Measurements from ENCODE around the gene ZDHHC14. TPM values are rescaled to one million over a fixed set of nuclear protein-coding genes. Genes with fewer than 3 reads are reported as not detected.

Gene ZDHHC14
- total RNA-seq, 1 experiment from 2014 or later: 3.2 TPM

DNA sequence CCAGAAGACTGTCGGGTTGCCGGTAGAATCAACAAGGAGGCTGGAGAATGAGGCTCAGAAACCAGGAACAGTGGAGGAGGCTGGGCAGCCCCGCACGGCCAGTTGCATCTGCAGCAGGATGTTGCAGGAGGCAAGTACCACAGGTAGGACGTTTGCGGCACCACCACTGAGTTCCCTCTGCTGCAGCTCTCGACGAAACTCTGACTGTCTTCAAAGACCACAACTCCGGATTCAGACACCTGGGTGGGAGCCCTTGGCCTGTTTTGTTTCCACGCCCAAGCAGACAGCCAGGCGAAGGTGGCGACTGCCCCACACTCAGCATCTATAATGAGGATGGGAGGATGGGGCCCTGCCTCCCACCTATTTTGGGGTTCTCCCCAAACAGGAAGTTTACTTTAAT lies 218.2 kb downstream of the ZDHHC14 start:
- ChIA-PET POLR2A (no interaction called here), CTCF (interaction anchor here (0.7 to 5.8 kb wide), 2 partner anchors 284 to 384 kb away, joined by 3 to 47 read pairs; no protein-coding TSS in a partner anchor)
- no TSS peak for BruUV-seq (replicated peaks)
- intact Hi-C loops (cut with micrococcal nuclease): no loop called here
- H3K27ac Mint-ChIP-seq (ENCODE audit: low read depth, unreplicated experiment): no peak overlapping the region
- H3K4me3 Mint-ChIP-seq (ENCODE audit: unreplicated experiment): no peak overlapping the region
- no peaks in the 10 kb centered on the region for H3K27me3 Mint-ChIP-seq (ENCODE audit: insufficient read depth, unreplicated experiment)
- TF ChIP-seq, protein P1, sequence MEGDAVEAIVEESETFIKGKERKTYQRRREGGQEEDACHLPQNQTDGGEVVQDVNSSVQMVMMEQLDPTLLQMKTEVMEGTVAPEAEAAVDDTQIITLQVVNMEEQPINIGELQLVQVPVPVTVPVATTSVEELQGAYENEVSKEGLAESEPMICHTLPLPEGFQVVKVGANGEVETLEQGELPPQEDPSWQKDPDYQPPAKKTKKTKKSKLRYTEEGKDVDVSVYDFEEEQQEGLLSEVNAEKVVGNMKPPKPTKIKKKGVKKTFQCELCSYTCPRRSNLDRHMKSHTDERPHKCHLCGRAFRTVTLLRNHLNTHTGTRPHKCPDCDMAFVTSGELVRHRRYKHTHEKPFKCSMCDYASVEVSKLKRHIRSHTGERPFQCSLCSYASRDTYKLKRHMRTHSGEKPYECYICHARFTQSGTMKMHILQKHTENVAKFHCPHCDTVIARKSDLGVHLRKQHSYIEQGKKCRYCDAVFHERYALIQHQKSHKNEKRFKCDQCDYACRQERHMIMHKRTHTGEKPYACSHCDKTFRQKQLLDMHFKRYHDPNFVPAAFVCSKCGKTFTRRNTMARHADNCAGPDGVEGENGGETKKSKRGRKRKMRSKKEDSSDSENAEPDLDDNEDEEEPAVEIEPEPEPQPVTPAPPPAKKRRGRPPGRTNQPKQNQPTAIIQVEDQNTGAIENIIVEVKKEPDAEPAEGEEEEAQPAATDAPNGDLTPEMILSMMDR (IDR thresholded peaks at IDR 0.05; ENCODE audit: unreplicated experiment): no peak
- no peaks in the 10 kb centered on the region for H3K36me3 Mint-ChIP-seq (ENCODE audit: insufficient read depth, unreplicated experiment)
- no peaks in the 10 kb centered on the region for H3K4me1 Mint-ChIP-seq (ENCODE audit: insufficient read depth, unreplicated experiment)
- no peaks in the 10 kb centered on the region for H3K9me3 Mint-ChIP-seq (ENCODE audit: unreplicated experiment)
- no peak for DNase-seq (ENCODE audit: unreplicated experiment)

DNA sequence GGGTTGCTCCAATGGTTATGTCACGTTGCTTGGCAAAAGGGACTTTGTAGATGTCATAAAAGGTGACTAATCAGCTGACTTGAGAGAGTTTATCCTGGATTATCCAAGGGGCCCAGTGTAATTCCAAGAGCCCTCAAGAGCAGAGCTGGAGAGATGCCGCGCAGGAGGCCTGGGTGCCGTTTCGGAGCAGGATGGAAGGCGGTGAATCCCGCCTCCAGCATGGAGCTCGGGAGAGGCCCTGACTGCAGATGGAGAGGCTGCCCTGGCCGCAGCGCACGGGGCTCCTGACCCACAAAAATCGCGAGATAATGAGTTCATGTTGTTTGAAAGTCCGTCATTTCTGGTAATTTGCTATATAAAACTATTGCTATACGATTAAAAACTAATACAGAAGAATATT lies 219.8 kb downstream of the ZDHHC14 start:
- Mint-ChIP-seq H3K27me3 (ENCODE audit: insufficient read depth, unreplicated experiment) (no peaks in the 10 kb centered on the region), H3K9me3 (ENCODE audit: unreplicated experiment) (no peaks in the 10 kb centered on the region), H3K27ac (ENCODE audit: low read depth, unreplicated experiment) (no peak overlapping the region), H3K36me3 (ENCODE audit: insufficient read depth, unreplicated experiment) (no peaks in the 10 kb centered on the region), H3K4me3 (ENCODE audit: unreplicated experiment) (no peak overlapping the region), H3K4me1 (ENCODE audit: insufficient read depth, unreplicated experiment) (no peaks in the 10 kb centered on the region)
- TF ChIP-seq, protein P1 (IDR thresholded peaks at IDR 0.05; ENCODE audit: unreplicated experiment): no peak
- ChIA-PET CTCF (interaction anchor here (1.0 kb wide), 1 partner anchor 10 kb away, joined by 3 read pairs; no protein-coding TSS in a partner anchor), POLR2A (interaction anchor here (0.7 kb wide), 1 partner anchor 15 kb away, joined by 3 read pairs; no protein-coding TSS in a partner anchor)
- DNase-seq (ENCODE audit: unreplicated experiment): no peak
- intact Hi-C loops (cut with micrococcal nuclease): no loop called here
- BruUV-seq (replicated peaks): no TSS peak

DNA sequence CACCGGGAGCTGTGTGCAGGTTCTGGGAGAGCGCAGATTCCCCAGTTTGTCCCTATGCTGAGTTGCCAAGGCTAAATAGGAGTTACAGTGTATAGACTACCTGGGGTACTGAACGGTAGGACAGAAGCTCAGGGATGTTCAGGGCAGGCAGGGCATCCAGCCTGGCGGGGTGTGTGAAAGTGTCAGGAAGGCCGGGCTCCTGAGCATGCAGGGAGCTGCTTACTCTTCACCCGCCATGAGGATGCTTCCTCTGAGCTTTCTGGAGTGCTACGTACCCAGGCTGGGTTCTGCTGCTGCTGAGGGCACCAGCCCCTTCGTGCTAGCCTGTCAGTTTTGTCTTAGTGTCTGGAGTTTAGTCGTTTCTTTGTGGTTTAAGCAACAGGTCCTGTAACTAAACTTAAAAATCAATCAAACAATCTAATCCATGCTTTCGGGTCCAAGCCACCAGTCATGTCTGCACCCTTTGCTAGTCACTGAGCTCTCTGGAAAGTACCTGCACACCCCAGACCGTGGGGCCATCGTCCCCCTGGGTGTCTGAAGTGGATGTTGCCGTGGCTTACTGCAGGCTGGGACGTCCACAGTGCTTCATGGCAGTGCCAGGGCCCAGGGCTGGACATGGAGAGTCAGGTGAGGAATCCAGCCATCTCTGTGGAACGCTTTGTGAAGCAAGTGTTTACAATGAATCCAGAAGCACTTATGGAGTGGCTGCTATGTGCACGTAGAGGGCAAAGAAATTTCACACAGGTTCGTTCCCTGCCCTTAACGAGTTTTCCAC lies 221.7 kb downstream of the ZDHHC14 start:
- Mint-ChIP-seq H3K4me1 (ENCODE audit: insufficient read depth, unreplicated experiment) (no peaks in the 10 kb centered on the region), H3K36me3 (ENCODE audit: insufficient read depth, unreplicated experiment) (no peaks in the 10 kb centered on the region), H3K9me3 (ENCODE audit: unreplicated experiment) (no peaks in the 10 kb centered on the region), H3K4me3 (ENCODE audit: unreplicated experiment) (no peak overlapping the region), H3K27ac (ENCODE audit: low read depth, unreplicated experiment) (no peak overlapping the region), H3K27me3 (ENCODE audit: insufficient read depth, unreplicated experiment) (no peaks in the 10 kb centered on the region)
- CTCF ChIA-PET: interaction anchor here (1.0 to 1.1 kb wide), 2 partner anchors 10 to 468 kb away, joined by 3 read pairs; no protein-coding TSS in a partner anchor
- intact Hi-C loops (cut with micrococcal nuclease): no loop called here
- no peak for DNase-seq (ENCODE audit: unreplicated experiment)
- TF ChIP-seq, protein P1 (IDR thresholded peaks at IDR 0.05; ENCODE audit: unreplicated experiment): no peak
- POLR2A ChIA-PET: no interaction called here
- no TSS peak for BruUV-seq (replicated peaks)

DNA sequence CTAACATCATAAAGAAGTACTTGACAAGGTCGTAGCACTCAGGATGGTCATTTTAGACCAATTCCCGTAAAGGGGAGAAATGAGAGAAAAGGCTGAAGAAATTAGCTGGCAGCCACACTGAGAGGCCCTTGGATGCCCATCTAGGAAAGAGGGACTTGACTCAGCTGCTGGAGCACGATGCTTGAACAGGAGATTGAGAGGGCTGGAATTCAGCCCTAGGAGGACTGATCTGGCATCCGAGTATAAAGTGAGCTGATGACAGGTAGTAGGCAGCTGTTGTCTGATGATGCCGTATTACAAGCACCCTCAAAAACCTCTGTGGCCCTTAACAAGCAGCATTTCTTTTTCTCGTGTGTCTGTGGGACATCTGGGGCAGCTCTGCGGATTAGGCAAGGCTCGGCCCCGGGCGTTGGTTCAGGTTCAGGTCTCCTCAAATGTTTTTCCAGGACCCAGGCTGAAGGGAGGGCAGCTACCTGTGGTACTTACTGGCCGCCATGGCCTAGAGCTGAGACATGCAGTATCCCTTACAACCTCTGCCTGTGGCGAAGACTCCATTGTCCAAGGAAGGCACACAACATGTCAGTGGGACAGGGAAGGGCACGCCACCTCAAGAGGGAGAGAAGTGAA lies 222.4 kb downstream of the ZDHHC14 start:
- H3K9me3 Mint-ChIP-seq (ENCODE audit: unreplicated experiment): no peaks in the 10 kb centered on the region
- H3K4me3 Mint-ChIP-seq (ENCODE audit: unreplicated experiment): no peak overlapping the region
- DNase-seq (ENCODE audit: unreplicated experiment): no peak
- ChIA-PET CTCF (no interaction called here), POLR2A (no interaction called here)
- H3K27me3 Mint-ChIP-seq (ENCODE audit: insufficient read depth, unreplicated experiment): no peaks in the 10 kb centered on the region
- no peak overlapping the region for H3K27ac Mint-ChIP-seq (ENCODE audit: low read depth, unreplicated experiment)
- no TSS peak for BruUV-seq (replicated peaks)
- TF ChIP-seq, protein P1 (IDR thresholded peaks at IDR 0.05; ENCODE audit: unreplicated experiment): no peak
- no peaks in the 10 kb centered on the region for H3K36me3 Mint-ChIP-seq (ENCODE audit: insufficient read depth, unreplicated experiment)
- intact Hi-C loops (cut with micrococcal nuclease): no loop called here
- H3K4me1 Mint-ChIP-seq (ENCODE audit: insufficient read depth, unreplicated experiment): no peaks in the 10 kb centered on the region

Measured in MCF 10A (cell line).